MM.1S (cell line): ENCODE data around the gene MDH1B.

Experiments
- CTCF ChIP-seq: fragments of 300-600 bp; sonication (generic); IDR thresholded peaks from 2 replicates; pipeline ENCODE4 v1.5.1; 2016; ENCODE audit warnings: antibody characterized with exemption, low read length, mixed read lengths
- EZH2 ChIP-seq: fragments of 300-600 bp; sonication (generic); optimal IDR thresholded peaks from 2 replicates; pipeline ENCODE3; 2017; ENCODE audit warnings: low read depth, mild to moderate bottlenecking, antibody characterized with exemption, low read length, mixed read lengths
- EZH2phosphoT487 ChIP-seq: fragments of 300-600 bp; sonication (generic); IDR thresholded peaks from 2 replicates; pipeline ENCODE4 v1.6.1; 2018; ENCODE audit warnings: antibody characterized with exemption, low read length

- TF ChIP-seq EZH2 (no peak), CTCF (no peak), EZH2phosphoT487 (no peak)
Measured at GRCh38 chr2:206698811-206699210, 66.3 kb downstream of the MDH1B start.
